Peyer's patch (tissue), 4 donors: Measurements from ENCODE around the gene FIBP. TPM values are rescaled to one million over a fixed set of nuclear protein-coding genes. Genes with fewer than 3 reads are reported as not detected.

Experiments used
- DNase-seq, 3 donors: peaks; one replicate each; pipeline ENCODE4 v3.0.0-alpha.2; 2017 to 2019
- H3K27ac ChIP-seq, 4 donors: fragments of 200-600 bp; sonication (generic); one replicate each; pipeline ENCODE4 v1.5.1; 2016 to 2019
- H3K27me3 ChIP-seq, 2 donors: fragments of 200-600 bp; sonication (generic); one replicate each; pipeline ENCODE4 v1.5.1; 2019
- H3K36me3 ChIP-seq, 3 donors: fragments of 200-600 bp; sonication (generic); one replicate each; pipeline ENCODE4 v1.5.1; 2016 to 2019
- H3K4me1 ChIP-seq, 4 donors: fragments of 200-600 bp; sonication (generic); one replicate each; pipeline ENCODE4 v1.5.1; 2016 to 2019
- H3K4me3 ChIP-seq, 4 donors: fragments of 200-600 bp; sonication (generic); 1 replicate in 3 of 4; 2 replicates in 1 of 4; pipeline ENCODE4 v1.5.1; 2016 to 2019; ENCODE audit warnings: mild to moderate bottlenecking in 1 of 4
- H3K9me3 ChIP-seq, 4 donors: fragments of 200-600 bp; sonication (generic); one replicate each; pipeline ENCODE4 v1.5.1; 2016 to 2019; ENCODE audit warnings: mild to moderate bottlenecking in 1 of 4
- CTCF ChIP-seq, 6 experiments: fragments of 450-650 bp in 4 of 6; fragments of 200-600 bp in 2 of 6; sonication (generic) in 1 of 6; IDR thresholded peaks; one replicate each; pipeline ENCODE4 v1.5.1; 2017 to 2019; ENCODE audit warnings: antibody characterized with exemption in 6 of 6, mild to moderate bottlenecking in 3 of 6, moderate library complexity in 1 of 6
- POLR2A ChIP-seq, 2 donors: fragments of 450-650 bp; IDR thresholded peaks; one replicate each; pipeline ENCODE4 v1.5.1; 2017; ENCODE audit warnings: antibody characterized with exemption in 2 of 2, mild to moderate bottlenecking in 2 of 2, moderate library complexity in 2 of 2
- total RNA-seq, 4 donors: library from RNA; depleted of rRNA; stranded (reverse); fragments of >200 nt; gene quantifications; one replicate each; pipeline ENCODE4 v1.1.0, GENCODE V29; 2016

The FIBP gene
- total RNA-seq, 4 donors from 2014 or later = 100 to 173 (median 122) TPM

GRCh38 chr11:65883058-65883761 is 5.1 kb downstream of the FIBP start:
- Histone ChIP-seq H3K27ac (no peak overlapping the region), H3K9me3 (no peaks in the 10 kb centered on the region), H3K4me1 (peaks cover 0 to 33% (median 7%) of the 10 kb centered on the region in 4 donors), H3K36me3 (peaks cover 0 to 32% (median 0%) of the 10 kb centered on the region in 3 donors), H3K4me3 (no peak overlapping the region), H3K27me3 (no peaks in the 10 kb centered on the region)
- DNase-seq = no peak
- no peak for TF ChIP-seq POLR2A (IDR thresholded peaks at IDR 0.05)
- TF ChIP-seq CTCF (IDR thresholded peaks at IDR 0.05) = no peak

- H3K27me3 ChIP-seq = no peaks in the 10 kb centered on the region
- no peak for DNase-seq
- peaks cover 0 to 32% (median 0%) of the 10 kb centered on the region in 3 donors for H3K36me3 ChIP-seq
- TF ChIP-seq CTCF (IDR thresholded peaks at IDR 0.05) = no peak
- H3K9me3 ChIP-seq = no peaks in the 10 kb centered on the region
- no peak overlapping the region for H3K27ac ChIP-seq
- H3K4me3 ChIP-seq = no peak overlapping the region
- peaks cover 0 to 27% (median 7%) of the 10 kb centered on the region in 4 donors for H3K4me1 ChIP-seq
Observed at GRCh38 chr11:65882120-65883057, 5.9 kb downstream of the FIBP start.

GRCh38 chr11:65880844-65881421 is 7.3 kb downstream of the FIBP start:
- Histone ChIP-seq H3K27me3 (no peaks in the 10 kb centered on the region), H3K9me3 (no peaks in the 10 kb centered on the region), H3K36me3 (peaks cover 0 to 32% (median 0%) of the 10 kb centered on the region in 3 donors), H3K27ac (peak overlapping the region in 1 of 4 donors; percentile 21), H3K4me3 (no peak overlapping the region), H3K4me1 (peaks cover 0 to 13% (median 4%) of the 10 kb centered on the region in 4 donors)
- TF ChIP-seq CTCF (IDR thresholded peaks at IDR 0.05) = no peak
- no peak for TF ChIP-seq POLR2A (IDR thresholded peaks at IDR 0.05)
- no peak for DNase-seq

- no peak for TF ChIP-seq CTCF (IDR thresholded peaks at IDR 0.05)
- no peak for TF ChIP-seq POLR2A (IDR thresholded peaks at IDR 0.05)
- peaks cover 0 to 8% (median 2%) of the 10 kb centered on the region in 4 donors for H3K4me1 ChIP-seq
- no peaks in the 10 kb centered on the region for H3K9me3 ChIP-seq
- H3K4me3 ChIP-seq = no peak overlapping the region
- H3K27me3 ChIP-seq = no peaks in the 10 kb centered on the region
- H3K27ac ChIP-seq = peak overlapping the region in 1 of 4 donors; percentile 14
- peaks cover 0 to 26% (median 0%) of the 10 kb centered on the region in 3 donors for H3K36me3 ChIP-seq
- no peak for DNase-seq
Observed at GRCh38 chr11:65880027-65880426, 8.2 kb downstream of the FIBP start.

GRCh38 chr11:65879617-65880016 is 8.7 kb downstream of the FIBP start, which contains the start of gene CTSW:
Gene CTSW (plus strand): TSS chr11:65879837. CDS start chr11:65879855, 18 bp downstream.
- Histone ChIP-seq H3K9me3 (no peaks in the 10 kb centered on the region), H3K4me1 (peaks cover 0 to 5% (median 0%) of the 10 kb centered on the region in 4 donors), H3K27me3 (no peaks in the 10 kb centered on the region), H3K36me3 (peaks cover 0 to 26% (median 0%) of the 10 kb centered on the region in 3 donors), H3K4me3 (no peak within 1 kb of the TSS), H3K27ac (peak within 1 kb of the TSS in 1 of 4 donors; percentile 21)
- DNase-seq = no peak
- TF ChIP-seq POLR2A (IDR thresholded peaks at IDR 0.05) (no peak), CTCF (IDR thresholded peaks at IDR 0.05) (no peak)
